Neural crest cell (in vitro differentiated cells): Measurements from ENCODE around the gene KCNF1. TPM values are rescaled to one million over a fixed set of nuclear protein-coding genes. Genes with fewer than 3 reads are reported as not detected.

ENCODE experiments used
- DNase-seq: peaks from one replicate; pipeline ENCODE4 v3.0.0; 2021; ENCODE audit warnings: low read depth, mixed read lengths, low spot score
- H3K27ac Mint-ChIP-seq: one replicate; pipeline ENCODE4 v1.8.0; 2021; ENCODE audit warnings: mild to moderate bottlenecking, mixed read lengths; ENCODE audit not compliant: unreplicated experiment
- H3K27me3 Mint-ChIP-seq: 2 replicates; pipeline ENCODE4 v1.8.0; 2021; ENCODE audit warnings: low read depth, mild to moderate bottlenecking, mixed read lengths
- H3K36me3 Mint-ChIP-seq: 2 replicates; pipeline ENCODE4 v1.8.0; 2021; ENCODE audit warnings: low read depth, mild to moderate bottlenecking, mixed read lengths
- H3K4me1 Mint-ChIP-seq: 2 replicates; pipeline ENCODE4 v1.8.0; 2021; ENCODE audit warnings: mixed read lengths
- H3K4me3 Mint-ChIP-seq: one replicate; pipeline ENCODE4 v1.8.0; 2021; ENCODE audit warnings: mild to moderate bottlenecking, mixed read lengths
- H3K9me3 Mint-ChIP-seq: 2 replicates; pipeline ENCODE4 v1.8.0; 2021; ENCODE audit warnings: mixed read lengths
- long read RNA-seq: library from polyadenylated mRNA; unstranded; transcript quantifications from one replicate; pipeline ENCODE4 v2.0.0, GENCODE V29; 2020
- total RNA-seq: library from RNA; stranded (reverse); gene quantifications from 2 replicates; pipeline ENCODE4 v1.2.1, GENCODE V29; 2021
- TF ChIP-seq, protein P1 (sequence below): fragments of 200-600 bp; sonication (generic); conservative IDR thresholded peaks from 2 replicates; pipeline ENCODE4 v1.5.0; 2021; ENCODE audit warnings: antibody characterized with exemption, mild to moderate bottlenecking

The KCNF1 gene, protein sequence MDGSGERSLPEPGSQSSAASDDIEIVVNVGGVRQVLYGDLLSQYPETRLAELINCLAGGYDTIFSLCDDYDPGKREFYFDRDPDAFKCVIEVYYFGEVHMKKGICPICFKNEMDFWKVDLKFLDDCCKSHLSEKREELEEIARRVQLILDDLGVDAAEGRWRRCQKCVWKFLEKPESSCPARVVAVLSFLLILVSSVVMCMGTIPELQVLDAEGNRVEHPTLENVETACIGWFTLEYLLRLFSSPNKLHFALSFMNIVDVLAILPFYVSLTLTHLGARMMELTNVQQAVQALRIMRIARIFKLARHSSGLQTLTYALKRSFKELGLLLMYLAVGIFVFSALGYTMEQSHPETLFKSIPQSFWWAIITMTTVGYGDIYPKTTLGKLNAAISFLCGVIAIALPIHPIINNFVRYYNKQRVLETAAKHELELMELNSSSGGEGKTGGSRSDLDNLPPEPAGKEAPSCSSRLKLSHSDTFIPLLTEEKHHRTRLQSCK
- total RNA-seq, result 0.93 and 1.1 TPM in 2 replicates
- long read RNA-seq, result 0 reads

DNA sequence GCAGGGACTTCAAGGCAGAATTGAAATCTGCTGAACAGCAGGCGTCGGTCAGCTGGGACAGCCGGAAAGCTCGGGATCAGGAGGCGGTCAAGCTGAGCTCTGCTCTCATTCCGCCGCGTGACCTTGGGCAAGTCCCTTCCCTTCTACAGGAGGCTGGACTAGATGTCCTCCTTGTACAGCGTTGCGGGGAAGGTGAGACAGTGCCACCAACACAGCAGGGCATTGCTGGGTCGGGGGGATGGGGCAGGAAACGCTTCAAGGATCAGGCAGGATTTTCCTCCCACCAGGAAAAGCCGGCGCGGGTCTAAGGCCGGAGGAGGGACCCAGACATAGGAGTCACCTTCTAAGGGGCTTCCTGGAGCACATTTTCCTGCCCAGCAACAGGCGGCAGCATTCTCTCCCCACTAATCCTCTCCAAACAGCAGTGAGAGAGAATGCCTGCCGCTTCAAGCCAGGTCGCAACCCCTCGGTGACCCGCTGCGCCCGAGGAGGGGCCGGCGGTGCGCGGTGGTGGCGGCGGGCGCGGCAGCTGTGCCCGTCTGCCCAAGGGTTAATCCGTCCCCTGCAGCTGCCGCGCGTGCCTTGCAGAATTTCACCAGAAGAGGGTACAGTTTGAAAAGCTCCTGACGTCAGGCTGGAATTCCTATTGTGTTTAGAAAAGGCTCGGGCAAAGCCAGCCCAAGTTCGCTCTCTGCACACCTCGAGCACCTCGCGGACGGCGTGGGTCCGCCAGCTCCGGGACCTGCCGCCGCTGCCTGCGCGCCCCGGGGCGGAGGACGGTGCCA, at the start of gene KCNF1:
Gene KCNF1, plus strand, starts transcription at position 644 of the 785 bp plus-strand sequence. CDS start 493 bp downstream, outside the sequence.
- Mint-ChIP-seq H3K4me1 (peaks cover 11% of the 10 kb centered on the region), H3K27me3 (peaks cover 51% of the 10 kb centered on the region), H3K9me3 (no peaks in the 10 kb centered on the region), H3K27ac (peak within 1 kb of the TSS; percentile 80), H3K4me3 (peak within 1 kb of the TSS; percentile 72), H3K36me3 (no peaks in the 10 kb centered on the region)
- TF ChIP-seq, protein P1, sequence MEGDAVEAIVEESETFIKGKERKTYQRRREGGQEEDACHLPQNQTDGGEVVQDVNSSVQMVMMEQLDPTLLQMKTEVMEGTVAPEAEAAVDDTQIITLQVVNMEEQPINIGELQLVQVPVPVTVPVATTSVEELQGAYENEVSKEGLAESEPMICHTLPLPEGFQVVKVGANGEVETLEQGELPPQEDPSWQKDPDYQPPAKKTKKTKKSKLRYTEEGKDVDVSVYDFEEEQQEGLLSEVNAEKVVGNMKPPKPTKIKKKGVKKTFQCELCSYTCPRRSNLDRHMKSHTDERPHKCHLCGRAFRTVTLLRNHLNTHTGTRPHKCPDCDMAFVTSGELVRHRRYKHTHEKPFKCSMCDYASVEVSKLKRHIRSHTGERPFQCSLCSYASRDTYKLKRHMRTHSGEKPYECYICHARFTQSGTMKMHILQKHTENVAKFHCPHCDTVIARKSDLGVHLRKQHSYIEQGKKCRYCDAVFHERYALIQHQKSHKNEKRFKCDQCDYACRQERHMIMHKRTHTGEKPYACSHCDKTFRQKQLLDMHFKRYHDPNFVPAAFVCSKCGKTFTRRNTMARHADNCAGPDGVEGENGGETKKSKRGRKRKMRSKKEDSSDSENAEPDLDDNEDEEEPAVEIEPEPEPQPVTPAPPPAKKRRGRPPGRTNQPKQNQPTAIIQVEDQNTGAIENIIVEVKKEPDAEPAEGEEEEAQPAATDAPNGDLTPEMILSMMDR, result peak; percentile 47
- peak; percentile 55 for DNase-seq

DNA sequence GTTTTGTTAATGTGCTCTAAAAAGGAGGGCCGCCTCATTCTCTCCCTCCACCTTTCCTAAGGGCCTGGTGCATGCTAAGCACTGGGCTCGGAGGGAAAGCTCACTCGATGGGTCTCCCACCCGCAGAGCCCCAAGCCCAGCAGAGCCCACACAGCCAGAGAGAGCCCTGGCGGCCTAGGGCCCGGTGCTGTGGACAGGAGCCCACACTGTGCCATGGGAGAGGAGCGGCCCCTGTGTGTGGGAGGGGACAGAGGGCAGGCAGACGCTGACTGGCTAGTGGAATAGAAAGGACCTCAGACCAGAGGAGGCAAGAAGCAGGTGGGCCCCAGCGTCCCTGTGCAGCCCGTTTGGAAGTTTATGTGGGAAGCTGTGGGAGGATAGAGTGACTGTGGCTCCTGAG, 49.4 kb upstream of the KCNF1 start:
- no peaks in the 10 kb centered on the region for H3K9me3 Mint-ChIP-seq
- H3K36me3 Mint-ChIP-seq, result no peaks in the 10 kb centered on the region
- no peak for DNase-seq
- peaks cover 7% of the 10 kb centered on the region for H3K27me3 Mint-ChIP-seq
- no peak overlapping the region for H3K4me3 Mint-ChIP-seq
- TF ChIP-seq, protein P1, result no peak
- H3K27ac Mint-ChIP-seq, result no peak overlapping the region
- peaks cover 11% of the 10 kb centered on the region for H3K4me1 Mint-ChIP-seq

DNA sequence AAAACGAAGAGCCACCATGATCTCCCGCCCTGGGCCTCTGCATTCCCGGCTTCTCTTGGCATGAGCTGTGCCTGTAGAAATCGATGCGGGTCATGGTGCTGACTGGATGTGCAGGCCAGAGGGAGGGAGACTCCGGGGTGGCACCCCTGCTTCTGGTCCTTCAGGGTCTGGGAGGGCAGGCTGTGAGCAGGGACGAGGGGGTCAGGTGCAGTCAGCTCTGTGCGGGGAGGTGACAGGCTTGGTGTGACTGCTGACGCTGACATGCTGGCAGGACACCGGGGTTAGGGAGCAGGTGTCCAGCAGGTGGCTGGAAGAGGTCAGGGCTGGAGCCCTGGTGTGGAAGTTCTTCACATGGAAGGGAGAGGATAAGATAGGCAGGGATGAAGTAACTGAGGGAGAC, 48.7 kb upstream of the KCNF1 start:
- no peak for DNase-seq
- Mint-ChIP-seq H3K27me3 (peaks cover 7% of the 10 kb centered on the region), H3K27ac (no peak overlapping the region), H3K36me3 (no peaks in the 10 kb centered on the region), H3K4me1 (peaks cover 11% of the 10 kb centered on the region), H3K4me3 (no peak overlapping the region), H3K9me3 (no peaks in the 10 kb centered on the region)
- TF ChIP-seq, protein P1, result no peak

DNA sequence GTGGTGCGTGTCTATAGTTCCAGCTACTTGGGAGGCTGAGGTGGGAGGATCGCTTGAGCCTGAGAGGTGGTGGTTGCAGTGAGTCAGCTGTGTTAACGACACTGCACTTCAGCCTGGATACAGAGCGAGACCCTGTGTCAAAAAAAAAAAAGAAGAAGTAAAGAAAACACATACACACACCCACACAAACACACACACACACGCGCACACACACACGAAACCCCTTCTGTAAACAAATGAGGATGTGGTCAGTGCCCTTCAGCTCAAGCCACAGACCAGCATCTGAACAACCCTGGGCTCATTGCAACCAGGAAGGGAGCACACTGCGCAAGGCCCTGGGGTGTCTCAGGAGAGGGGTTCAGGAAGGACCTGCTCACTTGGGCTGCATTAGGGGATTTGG, 47.9 kb upstream of the KCNF1 start:
- TF ChIP-seq, protein P1, result no peak
- Mint-ChIP-seq H3K27ac (peak overlapping the region; percentile 53), H3K4me1 (peaks cover 11% of the 10 kb centered on the region), H3K9me3 (no peaks in the 10 kb centered on the region), H3K4me3 (no peak overlapping the region), H3K36me3 (no peaks in the 10 kb centered on the region), H3K27me3 (peaks cover 7% of the 10 kb centered on the region)
- DNase-seq, result no peak

DNA sequence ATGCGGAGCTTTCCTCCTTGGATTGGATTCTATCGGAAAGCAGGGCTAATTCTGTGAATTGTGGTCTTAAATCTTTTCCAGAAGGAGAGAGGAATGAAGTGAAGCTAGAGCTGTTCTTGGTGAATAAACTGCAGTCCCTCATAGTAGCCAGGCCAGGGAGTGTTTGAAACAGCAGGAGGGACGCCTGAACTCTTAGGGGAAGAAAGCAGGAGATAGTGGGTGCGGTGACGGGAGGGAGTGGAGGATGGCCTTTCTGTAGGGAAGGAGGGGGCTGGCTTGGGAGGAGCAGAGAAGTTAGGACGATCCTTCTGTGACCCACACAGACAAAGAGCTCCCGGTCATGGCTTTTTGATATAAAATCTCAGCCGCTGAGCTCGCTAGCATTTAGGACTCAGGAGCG, 47.5 kb upstream of the KCNF1 start:
- peaks cover 7% of the 10 kb centered on the region for H3K27me3 Mint-ChIP-seq
- no peak overlapping the region for H3K4me3 Mint-ChIP-seq
- H3K27ac Mint-ChIP-seq, result no peak overlapping the region
- H3K9me3 Mint-ChIP-seq, result no peaks in the 10 kb centered on the region
- TF ChIP-seq, protein P1, result no peak
- DNase-seq, result no peak
- H3K4me1 Mint-ChIP-seq, result peaks cover 11% of the 10 kb centered on the region
- no peaks in the 10 kb centered on the region for H3K36me3 Mint-ChIP-seq
